Body of pancreas (tissue), 4 donors: ENCODE data around the gene FGF3.

Source experiments
- CTCF ChIP-seq, 7 experiments: fragments of 450-650 bp in 4 of 7; fragments of 200-600 bp in 3 of 7; sonication (generic) in 3 of 7; IDR thresholded peaks; one replicate each; pipeline ENCODE4 v1.5.1; 2016 to 2019; ENCODE audit warnings: antibody characterized with exemption in 7 of 7
- POLR2A ChIP-seq, 3 donors: fragments of 450-650 bp; IDR thresholded peaks; one replicate each; pipeline ENCODE4 v1.6.1; 2016; ENCODE audit warnings: antibody characterized with exemption in 3 of 3, mild to moderate bottlenecking in 2 of 3

GRCh38 chr11:69812946-69813345, 6.3 kb downstream of the FGF3 start:
- TF ChIP-seq CTCF (IDR thresholded peaks at IDR 0.05) (no peak), POLR2A (IDR thresholded peaks at IDR 0.05) (no peak)
